Measurements from ENCODE around the gene SNX12. TPM values are rescaled to one million over a fixed set of nuclear protein-coding genes. Genes with fewer than 3 reads are reported as not detected.

The SNX12 gene
- total RNA-seq, 1 experiment from 2014 or later: 43.7 TPM

GRCh38 chrX:71106427-71106826 lies 38.3 kb upstream of the SNX12 start, which contains the start of gene CXorf65:
CXorf65 (minus strand) TSS chrX:71106740; CDS start chrX:71106556, 184 bp downstream.
- intact Hi-C loops (cut with micrococcal nuclease): no loop called here
- Histone ChIP-seq H2AFZ (ENCODE audit: low read depth, low read length, poor library complexity, severe bottlenecking) (no peak within 1 kb of the TSS), H3K27me3 (ENCODE audit: insufficient read depth, low read length) (no peaks in the 10 kb centered on the region), H3K4me2 (ENCODE audit: low read length) (no peak within 1 kb of the TSS), H3K79me2 (ENCODE audit: insufficient read depth, low read length) (no peaks in the 10 kb centered on the region), H3K9me3 (ENCODE audit: control insufficient read depth in 1 of 2, insufficient read depth in 1 of 2, low read depth in 1 of 2, low read length in 2 of 2) (no peaks in the 10 kb centered on the region), H3K9ac (ENCODE audit: low read length) (no peak within 1 kb of the TSS), H3K4me3 (replicated peaks in 1 of 2; ENCODE audit: low read depth in 1 of 2, low read length in 2 of 2) (no peak within 1 kb of the TSS), H4K20me1 (ENCODE audit: insufficient read depth) (no peaks in the 10 kb centered on the region), H3K9me2 (ENCODE audit: insufficient read depth) (no peaks in the 10 kb centered on the region), H3K36me3 (ENCODE audit: control insufficient read depth in 1 of 2, insufficient read depth in 2 of 2, low read length in 2 of 2) (no peaks in the 10 kb centered on the region), H3K4me1 (ENCODE audit: control insufficient read depth in 1 of 2, insufficient read depth in 2 of 2, low read length in 2 of 2) (peaks cover 0 to 3% of the 10 kb centered on the region in 2 experiments; a peak in 1 of 4 replicates), H3K27ac (ENCODE audit: low read depth, low read length) (no peak within 1 kb of the TSS)
- RAD21 ChIA-PET (ENCODE audit: low non-redundant PET in 1 of 2, low total read pairs in 2 of 2, uncharacterized antibody in 2 of 2, unreplicated experiment in 2 of 2): no interaction called here
- DNase-seq (ENCODE audit: low read depth, low spot score): no peak
- POLR2A ChIA-PET: no interaction called here
- ATAC-seq: no peak
- TF ChIP-seq EZH2phosphoT487 (IDR thresholded peaks at IDR 0.05; ENCODE audit: borderline replicate concordance) (no peak), POLR2A (IDR thresholded peaks at IDR 0.05; ENCODE audit: borderline replicate concordance, extremely low read depth, insufficient read depth, insufficient read length) (no peak), FOSL1 (IDR thresholded peaks at IDR 0.05; ENCODE audit: low read depth) (no peak), JUND (IDR thresholded peaks at IDR 0.05) (no peak), CEBPB (IDR thresholded peaks at IDR 0.05; ENCODE audit: low read depth) (no peak), CBX3 (IDR thresholded peaks at IDR 0.05; ENCODE audit: low read depth) (no peak), YY1 (IDR thresholded peaks at IDR 0.05; ENCODE audit: extremely low read depth, insufficient replicate concordance, low read depth, low read length) (no peak), EZH2 (IDR thresholded peaks at IDR 0.05) (no peak), EGR1 (IDR thresholded peaks at IDR 0.05; ENCODE audit: low read depth) (no peak), ELF1 (IDR thresholded peaks at IDR 0.05; ENCODE audit: borderline replicate concordance, low read depth) (no peak), ZBTB33 (IDR thresholded peaks at IDR 0.05; ENCODE audit: extremely low read depth, insufficient replicate concordance, low read length) (no peak), TCF7L2 (IDR thresholded peaks at IDR 0.05; ENCODE audit: borderline replicate concordance, extremely low read depth, insufficient read depth, insufficient read length) (no peak), REST (IDR thresholded peaks at IDR 0.05; ENCODE audit: low read depth) (no peak), MAX (IDR thresholded peaks at IDR 0.05) (no peak), CTCF (IDR thresholded peaks at IDR 0.05 in 2 of 3, conservative IDR thresholded peaks at IDR 0.05 in 1 of 3; ENCODE audit: borderline replicate concordance in 1 of 3, insufficient read depth in 1 of 3, low read depth in 2 of 3, low read length in 2 of 3) (no peak)
- no TSS peak for BruUV-seq (replicated peaks)
- CTCF ChIA-PET: no interaction called here

Data from HCT116 (cell line).